Transverse colon (tissue), 4 donors: ENCODE results near the gene DYNLT3. TPM values are rescaled to one million over a fixed set of nuclear protein-coding genes. Genes with fewer than 3 reads are reported as not detected.

Experiments used
- DNase-seq: peaks from one replicate; pipeline ENCODE4 v3.0.0-alpha.2; 2019
- H3K27ac ChIP-seq, 4 donors: fragments of 200-600 bp; sonication (generic); 2 replicates each; pipeline ENCODE4 v1.5.1; 2016 to 2018; ENCODE audit warnings: inconsistent platforms in 4 of 4
- H3K27me3 ChIP-seq: fragments of 200-600 bp; sonication (generic); 2 replicates; pipeline ENCODE4 v1.5.1; 2017; ENCODE audit warnings: inconsistent platforms
- H3K36me3 ChIP-seq, 4 donors: fragments of 200-600 bp; sonication (generic); 2 replicates each; pipeline ENCODE4 v1.5.1; 2017 to 2019; ENCODE audit warnings: inconsistent platforms in 4 of 4
- H3K4me1 ChIP-seq, 4 donors: fragments of 200-600 bp; sonication (generic); 2 replicates each; pipeline ENCODE4 v1.5.1; 2017 to 2020; ENCODE audit warnings: inconsistent platforms in 4 of 4
- H3K4me3 ChIP-seq, 4 donors: fragments of 200-600 bp; sonication (generic); 1 replicate in 1 of 4; 2 replicates in 3 of 4; pipeline versions ENCODE4 v1.5.1 to v1.6.1; 2017 to 2019; ENCODE audit warnings: inconsistent platforms in 4 of 4
- H3K9me3 ChIP-seq, 2 donors: fragments of 200-600 bp; sonication (generic); 2 replicates each; pipeline ENCODE4 v1.5.1; 2017 to 2019; ENCODE audit warnings: inconsistent platforms in 2 of 2
- EP300 ChIP-seq: sonication (generic); formaldehyde crosslinking; IDR thresholded peaks from one replicate; pipeline ENCODE4 v1.6.1; 2017; ENCODE audit warnings: antibody characterized with exemption, low read depth
- POLR2A ChIP-seq: fragments of 450-650 bp; IDR thresholded peaks from one replicate; pipeline ENCODE4 v1.6.1; 2016; ENCODE audit warnings: antibody characterized with exemption, mild to moderate bottlenecking, moderate library complexity
- POLR2AphosphoS5 ChIP-seq, 3 donors: sonication (generic); formaldehyde crosslinking; IDR thresholded peaks; one replicate each; pipeline ENCODE4 v1.6.1; 2016; ENCODE audit warnings: antibody characterized with exemption in 3 of 3
- WGBS, 2 donors: methylation state at CpG; one replicate each; pipeline ENCODE4 v1.1.5; 2018; ENCODE audit warnings: low coverage in 1 of 2; 5-methylcytosine and 5-hydroxymethylcytosine counted together
- in situ Hi-C, 4 donors: fragments of 200-750 bp; cut with MboI; loops; one replicate each; pipeline versions ENCODE4 v1.15.0 to v1.15.1; 2017; ENCODE audit warnings: low sequenced_read_pairs in 3 of 4, low pct_ligation_motif_present in 1 of 4, low pct_unique_long_range_greater_than_20kb in 1 of 4
- intact Hi-C: fragments of 100-400 bp; cut with DNase I; formaldehyde crosslinking; loops from one replicate; pipeline ENCODE4 v1.15.1; 2023; ENCODE audit warnings: low total_unique reads
- total RNA-seq, 4 donors: library from RNA; depleted of rRNA; stranded (reverse); fragments of >200 nt; gene quantifications; one replicate each; pipeline ENCODE4 v1.1.0, GENCODE V29; 2016
- TF ChIP-seq, protein P1 (sequence below), 5 experiments: fragments of 200-600 bp in 3 of 5; fragments of 450-650 bp in 2 of 5; sonication (generic) in 3 of 5; IDR thresholded peaks; 1 replicate in 2 of 5; 2 replicates in 3 of 5; pipeline ENCODE4 v1.5.1; 2016 to 2017; ENCODE audit warnings: antibody characterized with exemption in 5 of 5, inconsistent platforms in 3 of 5, mild to moderate bottlenecking in 2 of 5, moderate library complexity in 1 of 5

Gene DYNLT3
- total RNA-seq, 4 donors from 2014 or later, result 9.7 to 61.3 (median 25.9) TPM

DNA sequence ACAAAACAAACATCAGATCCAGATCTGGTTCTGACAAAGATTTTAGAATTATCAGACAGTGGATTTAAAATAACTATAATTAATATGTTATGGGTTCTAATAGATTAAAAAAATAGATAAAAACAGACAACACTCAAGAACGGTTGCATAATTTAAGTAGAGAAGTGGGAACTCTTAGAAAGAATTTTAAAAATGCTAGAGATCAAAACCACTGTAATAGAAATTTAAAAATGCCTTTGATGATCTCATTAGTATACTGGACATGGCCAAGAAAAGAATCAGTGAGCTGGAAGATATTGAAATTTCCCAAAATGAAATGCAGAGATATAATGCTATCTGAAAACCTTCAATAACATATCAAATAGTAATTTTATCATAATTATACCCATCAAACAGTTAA lies 28.3 kb upstream of the DYNLT3 start:
- no peaks in the 10 kb centered on the region for H3K9me3 ChIP-seq
- DNase-seq, result no peak
- no peak overlapping the region for H3K27ac ChIP-seq
- no peaks in the 10 kb centered on the region for H3K4me1 ChIP-seq
- H3K36me3 ChIP-seq, result no peaks in the 10 kb centered on the region
- no peak overlapping the region for H3K4me3 ChIP-seq
- in situ Hi-C loops, result no loop called here
- no peaks in the 10 kb centered on the region for H3K27me3 ChIP-seq
- no peak for TF ChIP-seq POLR2A
- TF ChIP-seq, protein P1, sequence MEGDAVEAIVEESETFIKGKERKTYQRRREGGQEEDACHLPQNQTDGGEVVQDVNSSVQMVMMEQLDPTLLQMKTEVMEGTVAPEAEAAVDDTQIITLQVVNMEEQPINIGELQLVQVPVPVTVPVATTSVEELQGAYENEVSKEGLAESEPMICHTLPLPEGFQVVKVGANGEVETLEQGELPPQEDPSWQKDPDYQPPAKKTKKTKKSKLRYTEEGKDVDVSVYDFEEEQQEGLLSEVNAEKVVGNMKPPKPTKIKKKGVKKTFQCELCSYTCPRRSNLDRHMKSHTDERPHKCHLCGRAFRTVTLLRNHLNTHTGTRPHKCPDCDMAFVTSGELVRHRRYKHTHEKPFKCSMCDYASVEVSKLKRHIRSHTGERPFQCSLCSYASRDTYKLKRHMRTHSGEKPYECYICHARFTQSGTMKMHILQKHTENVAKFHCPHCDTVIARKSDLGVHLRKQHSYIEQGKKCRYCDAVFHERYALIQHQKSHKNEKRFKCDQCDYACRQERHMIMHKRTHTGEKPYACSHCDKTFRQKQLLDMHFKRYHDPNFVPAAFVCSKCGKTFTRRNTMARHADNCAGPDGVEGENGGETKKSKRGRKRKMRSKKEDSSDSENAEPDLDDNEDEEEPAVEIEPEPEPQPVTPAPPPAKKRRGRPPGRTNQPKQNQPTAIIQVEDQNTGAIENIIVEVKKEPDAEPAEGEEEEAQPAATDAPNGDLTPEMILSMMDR (IDR thresholded peaks at IDR 0.05), result no peak
- no peak for TF ChIP-seq POLR2AphosphoS5 (IDR thresholded peaks at IDR 0.05)
- no peak for TF ChIP-seq EP300
- intact Hi-C loops, result no loop called here
- 63 to 100% methylated on average over 1 of the region's 1 CpG for WGBS, 2 donors

DNA sequence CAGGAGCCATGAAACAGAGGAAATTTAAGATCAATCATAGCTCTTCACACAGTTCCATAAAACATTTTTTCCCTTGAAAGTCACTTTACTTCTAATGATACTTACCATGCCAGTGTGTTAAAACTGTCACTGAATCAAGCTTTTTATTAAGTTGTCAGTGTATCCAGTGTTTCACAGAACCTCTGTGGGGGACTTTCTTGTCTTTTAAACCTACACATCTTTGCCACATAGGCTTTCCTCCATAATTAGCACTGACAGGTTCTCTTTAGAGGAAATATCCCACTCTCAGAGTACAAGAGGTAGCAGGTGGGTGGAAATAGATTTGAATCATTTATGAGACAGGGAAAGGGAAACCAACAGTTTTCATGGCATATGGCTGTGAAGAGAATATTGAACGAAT lies 25.8 kb upstream of the DYNLT3 start:
- TF ChIP-seq POLR2AphosphoS5 (IDR thresholded peaks at IDR 0.05), result no peak
- TF ChIP-seq, protein P1 (IDR thresholded peaks at IDR 0.05), result no peak
- TF ChIP-seq EP300, result no peak
- no peak for TF ChIP-seq POLR2A
- intact Hi-C loops, result no loop called here
- in situ Hi-C loops, result no loop called here
- no peak overlapping the region for H3K4me3 ChIP-seq
- H3K36me3 ChIP-seq, result no peaks in the 10 kb centered on the region
- H3K27me3 ChIP-seq, result no peaks in the 10 kb centered on the region
- H3K4me1 ChIP-seq, result no peaks in the 10 kb centered on the region
- H3K9me3 ChIP-seq, result no peaks in the 10 kb centered on the region
- no peak for DNase-seq
- WGBS, 2 donors, result 33 to 56% methylated on average over 1 of the region's 1 CpG
- H3K27ac ChIP-seq, result no peak overlapping the region

DNA sequence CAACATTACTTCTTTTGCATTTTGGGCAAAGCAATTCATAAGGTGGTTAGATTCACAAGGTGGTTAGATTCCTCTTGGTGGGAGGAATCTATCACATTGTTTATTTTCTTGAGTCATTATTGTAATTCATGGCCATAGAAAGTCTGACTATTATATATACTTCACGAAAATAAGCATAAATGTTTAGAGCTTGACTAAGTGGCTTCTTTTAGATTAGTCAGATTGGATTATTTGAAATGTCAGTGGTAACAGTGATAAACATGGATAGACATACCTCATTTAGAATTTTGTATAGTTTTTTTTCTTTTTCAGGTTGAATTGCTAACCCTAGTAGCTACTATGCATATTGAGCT lies 24.9 kb upstream of the DYNLT3 start:
- in situ Hi-C loops, result no loop called here

DNA sequence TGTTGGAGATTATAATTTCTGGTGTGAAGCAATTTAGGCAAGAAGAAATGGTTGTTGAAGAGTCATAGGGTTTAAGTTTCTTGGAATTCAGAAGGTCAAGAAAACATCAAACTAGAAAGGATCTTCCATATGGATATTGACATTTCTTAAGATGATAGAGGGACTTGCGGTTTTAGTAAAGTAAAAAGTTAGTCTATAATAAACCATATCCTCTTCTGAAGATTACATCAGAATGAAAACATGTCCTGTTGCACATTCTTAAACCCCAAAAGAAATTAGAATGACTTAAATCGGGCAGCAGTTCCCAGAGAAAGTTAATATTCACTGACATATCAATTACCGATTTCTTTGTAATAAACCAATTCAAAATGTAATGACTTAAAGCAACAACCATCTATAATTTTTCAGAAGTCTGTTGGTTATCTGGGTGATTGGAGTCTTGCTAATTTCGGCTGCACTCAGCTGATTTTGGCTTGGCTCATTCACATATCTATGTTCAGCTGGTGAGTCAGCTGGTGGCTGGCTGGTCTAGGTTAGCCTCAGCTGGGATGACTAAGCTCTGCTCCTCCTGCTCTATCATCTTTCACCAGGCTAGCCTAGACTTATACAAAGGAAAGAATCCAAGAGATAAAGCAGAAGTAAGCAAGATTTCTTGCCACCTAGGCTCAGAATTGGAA lies 24.4 kb upstream of the DYNLT3 start:
- Histone ChIP-seq H3K36me3 (no peaks in the 10 kb centered on the region), H3K9me3 (no peaks in the 10 kb centered on the region), H3K4me1 (no peaks in the 10 kb centered on the region), H3K27me3 (no peaks in the 10 kb centered on the region), H3K27ac (no peak overlapping the region), H3K4me3 (no peak overlapping the region)
- intact Hi-C loops (no loop called here), in situ Hi-C loops (no loop called here)
- TF ChIP-seq POLR2A, result no peak
- TF ChIP-seq, protein P1 (IDR thresholded peaks at IDR 0.05), result no peak
- no peak for TF ChIP-seq POLR2AphosphoS5 (IDR thresholded peaks at IDR 0.05)
- TF ChIP-seq EP300, result no peak
- DNase-seq, result no peak
- WGBS, 2 donors, result 71 to 79% methylated on average over 3 to 4 of the region's 4 CpGs

More for the DNA sequence above, 24.9 kb upstream of the DYNLT3 start:
- WGBS, 2 donors, result 61 to 63% methylated on average over 1 of the region's 1 CpG
- H3K9me3 ChIP-seq, result no peaks in the 10 kb centered on the region
- H3K36me3 ChIP-seq, result no peaks in the 10 kb centered on the region
- H3K27me3 ChIP-seq, result no peaks in the 10 kb centered on the region
- H3K4me3 ChIP-seq, result no peak overlapping the region
- TF ChIP-seq POLR2A, result no peak
- TF ChIP-seq, protein P1 (IDR thresholded peaks at IDR 0.05), result no peak
- TF ChIP-seq EP300, result no peak
- intact Hi-C loops, result no loop called here
- no peak for DNase-seq
- no peaks in the 10 kb centered on the region for H3K4me1 ChIP-seq
- no peak overlapping the region for H3K27ac ChIP-seq
